Astrocyte (in vitro differentiated cells and primary cell): ENCODE data around the gene TAS2R13.

Source experiments
- CTCF ChIP-seq: IDR thresholded peaks from 2 replicates; pipeline ENCODE4 v1.5.1; 2011; ENCODE audit warnings: low read depth, mild to moderate bottlenecking, inconsistent platforms, low read length, moderate library complexity; ENCODE audit not compliant: insufficient read depth
- EZH2 ChIP-seq: IDR thresholded peaks from 2 replicates; pipeline ENCODE4 v1.6.1; 2012; ENCODE audit warnings: mild to moderate bottlenecking, low read length, inconsistent platforms; ENCODE audit not compliant: insufficient read depth

DNA sequence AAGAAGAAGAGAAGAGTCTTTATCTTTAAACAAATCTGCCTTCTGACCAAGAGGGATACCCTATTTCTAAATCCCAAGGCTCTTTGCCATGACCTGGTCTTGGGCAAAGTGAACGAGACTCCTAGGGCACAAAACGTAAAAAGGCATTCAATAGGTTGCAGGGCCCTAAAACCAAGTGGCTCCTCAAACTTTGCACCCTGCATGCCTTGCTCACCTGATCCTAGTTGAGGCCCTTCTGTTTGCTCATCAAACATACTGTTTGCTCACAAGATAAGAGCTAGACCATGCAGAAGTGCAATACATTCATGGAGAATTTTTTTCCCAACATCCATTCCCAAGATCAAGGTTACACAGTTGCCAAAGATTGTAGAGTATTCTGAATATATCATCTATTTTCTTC is 17.4 kb downstream of the TAS2R13 start:
- TF ChIP-seq CTCF (no peak), EZH2 (no peak)
